ENCODE results near the gene PTPN2. TPM values are rescaled to one million over a fixed set of nuclear protein-coding genes. Genes with fewer than 3 reads are reported as not detected.

PTPN2 gene
- total and polyA plus RNA-seq, 9 of the 15 experiments (the other 6 are each of a cell fraction or from before 2014, with no cell fraction given): 36.6 to 66.4 (median 43.8) TPM

DNA sequence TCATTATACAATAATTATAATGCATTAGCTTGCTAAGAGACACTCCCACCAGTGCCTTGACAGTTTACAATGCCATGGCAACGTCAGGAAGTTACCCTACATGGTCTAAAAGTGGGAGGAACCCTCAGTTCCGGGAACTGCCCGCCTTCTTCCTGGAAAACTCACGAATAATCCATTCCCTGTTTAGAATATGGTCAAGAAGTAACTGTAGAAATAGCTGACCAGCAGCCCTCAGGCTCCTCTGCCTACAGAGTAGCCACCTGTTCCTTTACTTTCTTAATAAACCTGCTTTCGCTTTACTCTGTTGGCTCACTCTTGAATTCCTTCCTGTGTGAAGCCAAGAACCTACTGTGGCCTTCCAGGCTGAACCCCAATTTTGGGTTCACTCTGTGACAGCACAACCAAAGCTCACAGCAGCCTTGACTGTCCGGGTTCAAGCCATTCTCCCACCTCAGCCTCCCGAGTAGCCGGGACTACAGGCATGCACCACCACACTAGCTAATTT lies 20.0 kb upstream of the PTPN2 start (continued):
- 0 out of 2 replicates have a peak, but pooled peaks have one; percentile 36 for TF ChIP-seq ZNF584 (CRISPR knock-in tag; IDR thresholded peaks at IDR 0.05; ENCODE audit: low read depth)
- no peak for TF ChIP-seq PHB2 (IDR thresholded peaks at IDR 0.05; ENCODE audit: low read depth)
- TF ChIP-seq, protein P1, sequence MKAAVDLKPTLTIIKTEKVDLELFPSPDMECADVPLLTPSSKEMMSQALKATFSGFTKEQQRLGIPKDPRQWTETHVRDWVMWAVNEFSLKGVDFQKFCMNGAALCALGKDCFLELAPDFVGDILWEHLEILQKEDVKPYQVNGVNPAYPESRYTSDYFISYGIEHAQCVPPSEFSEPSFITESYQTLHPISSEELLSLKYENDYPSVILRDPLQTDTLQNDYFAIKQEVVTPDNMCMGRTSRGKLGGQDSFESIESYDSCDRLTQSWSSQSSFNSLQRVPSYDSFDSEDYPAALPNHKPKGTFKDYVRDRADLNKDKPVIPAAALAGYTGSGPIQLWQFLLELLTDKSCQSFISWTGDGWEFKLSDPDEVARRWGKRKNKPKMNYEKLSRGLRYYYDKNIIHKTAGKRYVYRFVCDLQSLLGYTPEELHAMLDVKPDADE (conservative IDR thresholded peaks at IDR 0.05; ENCODE audit: control insufficient read depth, low read depth, low read length): no peak
- TF ChIP-seq, protein P2, sequence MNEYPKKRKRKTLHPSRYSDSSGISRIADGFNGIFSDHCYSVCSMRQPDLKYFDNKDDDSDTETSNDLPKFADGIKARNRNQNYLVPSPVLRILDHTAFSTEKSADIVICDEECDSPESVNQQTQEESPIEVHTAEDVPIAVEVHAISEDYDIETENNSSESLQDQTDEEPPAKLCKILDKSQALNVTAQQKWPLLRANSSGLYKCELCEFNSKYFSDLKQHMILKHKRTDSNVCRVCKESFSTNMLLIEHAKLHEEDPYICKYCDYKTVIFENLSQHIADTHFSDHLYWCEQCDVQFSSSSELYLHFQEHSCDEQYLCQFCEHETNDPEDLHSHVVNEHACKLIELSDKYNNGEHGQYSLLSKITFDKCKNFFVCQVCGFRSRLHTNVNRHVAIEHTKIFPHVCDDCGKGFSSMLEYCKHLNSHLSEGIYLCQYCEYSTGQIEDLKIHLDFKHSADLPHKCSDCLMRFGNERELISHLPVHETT (CRISPR knock-in tag; conservative IDR thresholded peaks at IDR 0.05 in 1 of 2, IDR thresholded peaks at IDR 0.05 in 1 of 2): no peak
- TF ChIP-seq, protein P3, sequence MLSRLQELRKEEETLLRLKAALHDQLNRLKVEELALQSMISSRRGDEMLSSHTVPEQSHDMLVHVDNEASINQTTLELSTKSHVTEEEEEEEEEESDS (CRISPR knock-in tag; IDR thresholded peaks at IDR 0.05): no peak
- TF ChIP-seq STAT5B (CRISPR knock-in tag; IDR thresholded peaks at IDR 0.05): no peak
- no peak for TF ChIP-seq GABPB1 (CRISPR knock-in tag; IDR thresholded peaks at IDR 0.05)
- no peak for TF ChIP-seq GTF2E2 (tag; IDR thresholded peaks at IDR 0.05)
- TF ChIP-seq, protein P4, sequence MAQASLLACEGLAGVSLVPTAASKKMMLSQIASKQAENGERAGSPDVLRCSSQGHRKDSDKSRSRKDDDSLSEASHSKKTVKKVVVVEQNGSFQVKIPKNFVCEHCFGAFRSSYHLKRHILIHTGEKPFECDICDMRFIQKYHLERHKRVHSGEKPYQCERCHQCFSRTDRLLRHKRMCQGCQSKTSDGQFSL (CRISPR knock-in tag; IDR thresholded peaks at IDR 0.05): no peak
- TF ChIP-seq, protein P4 (tag; IDR thresholded peaks at IDR 0.05): no peak
- no peak for TF ChIP-seq KLF13 (tag; IDR thresholded peaks at IDR 0.05; ENCODE audit: borderline replicate concordance, low read depth)
- TF ChIP-seq ZNF184 (CRISPR knock-in tag; IDR thresholded peaks at IDR 0.05): no peak
- peak; percentile 60; the same call in 1 of the 2 replicates for TF ChIP-seq EGR1 (conservative IDR thresholded peaks at IDR 0.05)
- TF ChIP-seq SMAD1 (IDR thresholded peaks at IDR 0.05; ENCODE audit: low read depth, low read length, partially characterized antibody): no peak
- no peak for TF ChIP-seq CC2D1A (IDR thresholded peaks at IDR 0.05)
- TF ChIP-seq, protein P5, sequence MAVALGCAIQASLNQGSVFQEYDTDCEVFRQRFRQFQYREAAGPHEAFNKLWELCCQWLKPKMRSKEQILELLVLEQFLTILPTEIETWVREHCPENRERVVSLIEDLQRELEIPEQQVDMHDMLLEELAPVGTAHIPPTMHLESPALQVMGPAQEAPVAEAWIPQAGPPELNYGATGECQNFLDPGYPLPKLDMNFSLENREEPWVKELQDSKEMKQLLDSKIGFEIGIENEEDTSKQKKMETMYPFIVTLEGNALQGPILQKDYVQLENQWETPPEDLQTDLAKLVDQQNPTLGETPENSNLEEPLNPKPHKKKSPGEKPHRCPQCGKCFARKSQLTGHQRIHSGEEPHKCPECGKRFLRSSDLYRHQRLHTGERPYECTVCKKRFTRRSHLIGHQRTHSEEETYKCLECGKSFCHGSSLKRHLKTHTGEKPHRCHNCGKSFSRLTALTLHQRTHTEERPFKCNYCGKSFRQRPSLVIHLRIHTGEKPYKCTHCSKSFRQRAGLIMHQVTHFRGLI (CRISPR knock-in tag; IDR thresholded peaks at IDR 0.05): no peak
- TF ChIP-seq PTBP1 (IDR thresholded peaks at IDR 0.05; ENCODE audit: low read depth, low read length): no peak
- TF ChIP-seq SIX5 (IDR thresholded peaks at IDR 0.05; ENCODE audit: borderline replicate concordance in 1 of 2, insufficient read depth in 1 of 2, low read depth in 1 of 2, low read length in 2 of 2): 0 out of 4 replicates have a peak, but pooled peaks of 1 of the 2 experiments have one; percentile 26
- no peak; the same call in 1 of the 2 replicates for TF ChIP-seq HDGF (IDR thresholded peaks at IDR 0.05)
- no peak for TF ChIP-seq ZC3H11A (IDR thresholded peaks at IDR 0.05; ENCODE audit: low read depth, low read length)
- TF ChIP-seq PML (IDR thresholded peaks at IDR 0.05; ENCODE audit: low read length): 0 out of 2 replicates have a peak, but pooled peaks have one; percentile 28
- no peak for TF ChIP-seq ZKSCAN8 (CRISPR knock-in tag; IDR thresholded peaks at IDR 0.05)

Measured in K562 (cell line).